Endothelial cell of hepatic sinusoid (primary cell): ENCODE results near the gene MAPKAP1.

ENCODE experiments used
- in situ Hi-C: cut with HindIII; loops from 2 replicates; pipeline ENCODE4 v1.10.0; 2017; ENCODE audit warnings: low sequenced_read_pairs

MAPKAP1 gene

GRCh38 chr9:125706651-125707471, at the start of gene MAPKAP1:
MAPKAP1 (minus strand) TSS chr9:125707208; CDS start chr9:125672574, 34,634 bp downstream.
- in situ Hi-C loops: no loop called here

- in situ Hi-C loops: no loop called here
Measured at GRCh38 chr9:125756518-125756917, 49.5 kb upstream of the MAPKAP1 start.

DNA sequence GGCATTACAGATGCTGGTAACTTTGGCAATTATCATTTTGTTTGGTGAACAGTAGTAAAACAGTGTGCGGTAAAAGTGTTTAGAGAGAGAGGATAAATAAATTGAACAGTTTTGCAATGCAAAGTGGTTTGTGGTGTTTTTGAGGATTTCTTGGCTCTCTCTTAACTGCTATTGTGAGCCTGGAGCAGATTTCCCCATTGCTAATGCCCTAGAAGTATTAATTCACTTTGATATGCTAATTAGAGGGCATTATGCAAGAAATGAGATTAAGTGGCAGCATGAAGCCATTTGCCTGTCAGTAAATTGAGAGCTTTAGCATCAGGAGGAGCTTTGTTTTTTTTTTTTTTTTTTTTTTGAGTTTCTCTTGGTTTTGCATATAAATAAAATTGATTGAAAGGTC, 48.3 kb upstream of the MAPKAP1 start:
- in situ Hi-C loops: no loop called here

DNA sequence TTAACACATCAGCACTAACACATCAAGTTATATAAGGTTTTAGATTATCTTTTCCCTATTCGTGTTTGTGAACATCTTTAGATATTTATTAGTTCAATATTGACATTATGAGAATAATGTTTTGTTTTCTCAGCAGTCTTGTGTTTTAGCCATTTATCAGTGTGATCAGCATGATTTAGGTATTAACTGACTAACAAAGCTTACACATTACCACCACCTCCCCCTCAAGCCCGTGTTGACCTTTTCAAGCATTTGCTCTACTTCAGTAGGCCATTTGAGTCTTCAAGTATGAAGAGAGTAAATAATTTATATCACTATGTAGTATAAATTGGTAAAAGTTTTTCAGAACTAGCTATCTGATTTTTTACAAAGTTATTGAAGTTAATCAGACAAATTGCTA, 47.1 kb upstream of the MAPKAP1 start:
- in situ Hi-C loops: no loop called here

DNA sequence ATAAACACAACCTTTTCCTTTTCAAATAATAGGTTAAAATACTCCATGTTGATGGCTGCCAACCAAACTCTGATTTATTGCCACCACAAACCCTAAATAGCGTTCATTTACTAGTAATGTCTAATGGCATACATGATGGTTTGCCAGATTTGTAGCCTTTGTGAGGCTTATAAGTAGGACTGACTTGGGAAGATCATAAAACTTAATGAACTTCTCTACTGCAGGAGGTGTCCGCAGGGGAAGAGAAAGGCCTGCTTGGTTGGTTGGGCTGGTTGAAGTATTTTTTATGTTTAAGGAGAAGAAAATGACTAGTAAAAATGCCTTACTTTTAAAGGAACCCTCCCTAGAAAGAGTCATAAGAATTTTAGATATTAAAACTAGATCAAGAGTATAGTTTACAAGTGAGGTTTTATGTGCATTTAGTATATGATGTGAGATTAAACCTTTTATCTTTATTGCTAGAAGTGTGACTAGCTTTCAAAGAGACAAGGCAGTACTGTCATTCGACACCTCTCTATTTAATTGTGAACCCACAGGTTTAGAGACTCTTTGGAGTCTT, 45.1 kb upstream of the MAPKAP1 start:
- in situ Hi-C loops: no loop called here

- in situ Hi-C loops: no loop called here
Measured at GRCh38 chr9:125750627-125751011, 43.6 kb upstream of the MAPKAP1 start.

- in situ Hi-C loops: no loop called here
Measured at GRCh38 chr9:125749951-125750626, 43.1 kb upstream of the MAPKAP1 start.

- in situ Hi-C loops: no loop called here
Measured at GRCh38 chr9:125749287-125749935, 42.4 kb upstream of the MAPKAP1 start.

GRCh38 chr9:125748446-125749099, 41.6 kb upstream of the MAPKAP1 start:
- in situ Hi-C loops: no loop called here

GRCh38 chr9:125747765-125748445, 40.9 kb upstream of the MAPKAP1 start:
- in situ Hi-C loops: no loop called here

DNA sequence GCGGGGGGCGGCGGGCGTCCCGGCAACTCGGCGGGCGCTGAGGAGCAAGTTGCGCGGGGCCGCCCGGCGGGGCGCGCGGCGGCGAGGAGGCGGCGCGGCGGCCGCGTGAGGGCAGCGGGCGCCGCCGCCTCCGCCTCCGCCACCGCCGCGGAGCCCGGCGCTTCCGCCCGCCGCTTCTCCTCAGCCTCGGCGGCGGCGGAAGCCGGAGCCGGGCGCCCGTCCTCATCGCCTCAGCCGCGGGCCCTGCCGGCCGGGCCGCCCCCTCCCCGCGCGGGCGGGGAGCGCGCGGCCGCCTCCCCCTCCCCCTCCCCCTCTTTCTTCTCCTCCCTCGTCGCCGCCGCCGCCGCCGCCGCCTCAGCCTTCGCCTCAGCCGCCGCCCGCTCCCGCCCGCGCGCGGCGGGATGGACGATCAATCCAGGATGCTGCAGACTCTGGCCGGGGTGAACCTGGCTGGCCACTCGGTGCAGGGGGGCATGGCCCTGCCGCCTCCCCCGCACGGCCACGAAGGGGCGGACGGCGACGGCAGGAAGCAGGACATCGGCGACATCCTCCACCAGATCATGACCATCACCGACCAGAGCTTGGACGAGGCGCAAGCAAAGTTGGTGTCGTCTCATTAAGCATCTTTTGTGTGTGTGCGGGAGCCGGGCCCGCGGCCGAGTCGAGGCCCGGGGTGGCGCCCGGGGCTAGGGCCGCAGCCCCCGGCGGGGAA, 40.2 kb upstream of the MAPKAP1 start, which contains the start of gene PBX3:
PBX3 (plus strand) TSS at position 321 of the 712 bp plus-strand sequence.
- in situ Hi-C loops: no loop called here

- in situ Hi-C loops: no loop called here
Measured at GRCh38 chr9:125746774-125747052, 39.7 kb upstream of the MAPKAP1 start.

- in situ Hi-C loops: no loop called here
Measured at GRCh38 chr9:125746017-125746773, 39.2 kb upstream of the MAPKAP1 start.

GRCh38 chr9:125745682-125746016, 38.6 kb upstream of the MAPKAP1 start:
- in situ Hi-C loops: no loop called here

DNA sequence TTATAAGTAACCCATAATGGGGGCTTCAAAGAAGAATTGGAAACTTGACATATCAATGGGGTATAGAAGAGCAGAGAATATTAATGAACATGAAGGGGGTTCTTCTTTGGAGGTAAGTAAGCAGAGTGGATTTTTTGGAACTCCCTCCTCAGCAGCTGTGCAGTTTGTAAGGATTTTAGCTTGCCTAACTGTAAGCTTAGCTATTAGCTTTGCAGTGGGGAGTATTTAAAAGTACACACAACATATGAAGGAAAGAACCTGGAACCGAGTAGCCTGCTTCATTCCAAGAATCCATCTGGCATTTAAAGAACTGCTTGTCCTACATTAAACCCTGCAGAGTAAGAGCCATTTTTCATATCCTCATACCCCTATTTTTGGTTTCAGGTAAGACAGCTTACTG, 38.0 kb upstream of the MAPKAP1 start:
- in situ Hi-C loops: no loop called here

- in situ Hi-C loops: no loop called here
Measured at GRCh38 chr9:125744616-125745015, 37.6 kb upstream of the MAPKAP1 start.

GRCh38 chr9:125743682-125744428, 36.8 kb upstream of the MAPKAP1 start:
- in situ Hi-C loops: no loop called here

DNA sequence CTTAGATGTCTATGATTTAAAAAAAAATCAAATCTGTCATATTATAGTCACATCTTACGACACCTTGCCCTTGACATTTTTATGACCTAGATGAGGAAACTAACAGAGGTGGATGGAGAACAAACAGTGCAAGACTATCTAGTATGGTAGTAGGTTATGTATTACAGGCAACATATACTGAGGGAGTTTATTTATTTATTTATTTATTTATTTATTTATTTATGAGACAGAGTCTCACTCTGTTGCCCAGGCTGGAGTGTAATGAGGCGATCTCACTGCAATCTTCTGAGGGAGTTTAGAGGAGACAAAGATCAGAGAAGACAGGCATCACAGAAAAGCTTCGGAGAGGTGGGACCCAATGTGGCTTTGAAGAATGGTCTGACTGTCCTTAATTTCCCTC, 35.6 kb upstream of the MAPKAP1 start:
- in situ Hi-C loops: no loop called here

DNA sequence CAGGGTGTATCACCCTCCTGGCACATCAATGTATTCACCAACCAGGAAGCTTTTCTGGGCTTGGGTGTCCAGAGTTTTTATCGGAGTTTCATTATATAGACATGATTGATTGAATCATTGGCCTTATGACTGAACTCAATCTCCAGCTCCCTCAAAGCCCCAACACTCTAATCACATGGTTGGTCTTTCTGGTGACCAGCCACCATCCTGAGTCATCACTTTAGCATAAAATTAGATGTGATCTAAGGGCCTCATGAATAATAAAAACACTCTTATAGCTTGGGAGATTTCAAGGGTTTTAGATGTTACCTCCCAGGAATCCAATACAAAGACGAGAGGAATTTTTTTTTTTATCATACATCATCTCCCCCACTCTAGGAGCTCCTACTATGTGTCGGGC, 32.4 kb upstream of the MAPKAP1 start:
- in situ Hi-C loops: no loop called here
